HepG2 (cell line): ENCODE measurements around the gene ZBTB9. TPM values are rescaled to one million over a fixed set of nuclear protein-coding genes. Genes with fewer than 3 reads are reported as not detected.

Source experiments
- ATM ChIP-seq: fragments of 450-650 bp; IDR thresholded peaks from 2 replicates; pipeline ENCODE4 v1.7.1; 2017; ENCODE audit warnings: mild to moderate bottlenecking, borderline replicate concordance
- EEA1 ChIP-seq: sonication (generic); formaldehyde crosslinking; IDR thresholded peaks from 2 replicates; pipeline ENCODE4 v1.5.1; 2020; ENCODE audit warnings: mild to moderate bottlenecking, missing genetic modification reagents, borderline replicate concordance
- ELF4 ChIP-seq: sonication (generic); formaldehyde crosslinking; IDR thresholded peaks from 2 replicates; pipeline ENCODE4 v1.5.0; 2020; ENCODE audit warnings: missing genetic modification reagents, mild to moderate bottlenecking, moderate library complexity, borderline replicate concordance
- FOXJ3 ChIP-seq: sonication (generic); formaldehyde crosslinking; IDR thresholded peaks from 2 replicates; pipeline ENCODE4 v1.4.0; 2020; ENCODE audit warnings: missing genetic modification reagents, mild to moderate bottlenecking, borderline replicate concordance
- GFI1 ChIP-seq: sonication (generic); formaldehyde crosslinking; IDR thresholded peaks from 2 replicates; pipeline ENCODE4 v1.5.0; 2020; ENCODE audit warnings: missing genetic modification reagents, mild to moderate bottlenecking, borderline replicate concordance
- MIER2 ChIP-seq: IDR thresholded peaks from 2 replicates; pipeline ENCODE4 v1.6.1; 2016; ENCODE audit warnings: missing biosample characterization, missing genetic modification reagents
- MTA3 ChIP-seq: sonication (generic); formaldehyde crosslinking; IDR thresholded peaks from 2 replicates; pipeline ENCODE4 v1.4.0; 2020; ENCODE audit warnings: missing genetic modification reagents
- PCBP2 ChIP-seq: fragments of 200-400 bp; formaldehyde crosslinking; optimal IDR thresholded peaks from 2 replicates; pipeline ENCODE3; 2018; ENCODE audit warnings: low read length, low read depth; ENCODE audit not compliant: poor library complexity, severe bottlenecking
- ZBTB7A ChIP-seq: sonication (generic); formaldehyde crosslinking; IDR thresholded peaks from 2 replicates; pipeline ENCODE4 v1.8.0; 2022; ENCODE audit warnings: mild to moderate bottlenecking, missing genetic modification reagents
- ZBTB7B ChIP-seq: sonication (generic); formaldehyde crosslinking; IDR thresholded peaks from 2 replicates; pipeline ENCODE4 v1.4.0; 2020; ENCODE audit warnings: missing genetic modification reagents
- ZBTB8A ChIP-seq: sonication (generic); formaldehyde crosslinking; IDR thresholded peaks from 2 replicates; pipeline ENCODE4 v1.4.0; 2020; ENCODE audit warnings: mild to moderate bottlenecking, low read depth, missing genetic modification reagents, borderline replicate concordance
- ZNF160 ChIP-seq: sonication (generic); formaldehyde crosslinking; IDR thresholded peaks from 2 replicates; pipeline ENCODE4 v1.8.0; 2022; ENCODE audit warnings: mild to moderate bottlenecking, inconsistent platforms, missing genetic modification reagents
- ZNF329 ChIP-seq: sonication (generic); formaldehyde crosslinking; IDR thresholded peaks from 2 replicates; pipeline ENCODE4 v1.9.0; 2021; ENCODE audit warnings: low read depth, mild to moderate bottlenecking, missing genetic modification reagents
- ZNF703 ChIP-seq: sonication (generic); formaldehyde crosslinking; IDR thresholded peaks from 2 replicates; pipeline ENCODE4 v1.5.1; 2020; ENCODE audit warnings: missing genetic modification reagents, mild to moderate bottlenecking, moderate library complexity, borderline replicate concordance
- ZNF841 ChIP-seq: sonication (generic); formaldehyde crosslinking; IDR thresholded peaks from 2 replicates; pipeline ENCODE4 v1.8.1; 2023; ENCODE audit warnings: missing genetic modification reagents, borderline replicate concordance
- polyA plus RNA-seq, 8 experiments: library from polyadenylated mRNA; depleted of rRNA in 3 of 8; stranded (reverse) in 7 of 8; unstranded in 1 of 8; fragments of >200 nt; fragmentation: Illumina TruSeq in 4 of 8; extraction: Trizol in 4 of 8; gene quantifications; 2 replicates each; pipeline versions ENCODE4 v1.2.1 to v1.2.3, GENCODE V29; 2011 to 2016; ENCODE audit warnings: low read depth in 4 of 8, missing spikeins in 1 of 8, mixed read lengths in 1 of 8; ENCODE audit not compliant: insufficient read depth in 1 of 8
- total RNA-seq, 5 experiments: library from RNA; depleted of rRNA; stranded (reverse); fragments of >200 nt; fragmentation: Illumina TruSeq; extraction: Trizol; gene quantifications; 2 replicates each; pipeline ENCODE4 v1.2.3, GENCODE V29; 2016; ENCODE audit warnings: low read depth in 1 of 5
- TF ChIP-seq, protein P1 (sequence below): sonication (generic); formaldehyde crosslinking; IDR thresholded peaks from 2 replicates; pipeline ENCODE4 v1.8.0; 2022; ENCODE audit warnings: mild to moderate bottlenecking, missing genetic modification reagents, moderate library complexity
- TF ChIP-seq, protein P2 (sequence below): sonication (generic); formaldehyde crosslinking; IDR thresholded peaks from 2 replicates; pipeline ENCODE4 v1.4.0; 2020; ENCODE audit warnings: missing genetic modification reagents
- TF ChIP-seq, protein P3 (sequence below): sonication (generic); formaldehyde crosslinking; IDR thresholded peaks from 2 replicates; pipeline ENCODE4 v1.8.1; 2023; ENCODE audit warnings: mild to moderate bottlenecking, missing genetic modification reagents
- TF ChIP-seq, protein P4 (sequence below): sonication (generic); IDR thresholded peaks from 2 replicates; pipeline ENCODE4 v1.6.1; 2016; ENCODE audit warnings: low read depth, borderline replicate concordance
- TF ChIP-seq, protein P5 (sequence below): sonication (generic); formaldehyde crosslinking; conservative IDR thresholded peaks from 2 replicates; pipeline ENCODE4 v1.8.1; 2023; ENCODE audit warnings: missing genetic modification reagents

ZBTB9 gene
- total and polyA plus RNA-seq, 2 of the 13 experiments (the other 11 are each of a cell fraction or from before 2014, with no cell fraction given), result 5.3 to 9.2 TPM

DNA sequence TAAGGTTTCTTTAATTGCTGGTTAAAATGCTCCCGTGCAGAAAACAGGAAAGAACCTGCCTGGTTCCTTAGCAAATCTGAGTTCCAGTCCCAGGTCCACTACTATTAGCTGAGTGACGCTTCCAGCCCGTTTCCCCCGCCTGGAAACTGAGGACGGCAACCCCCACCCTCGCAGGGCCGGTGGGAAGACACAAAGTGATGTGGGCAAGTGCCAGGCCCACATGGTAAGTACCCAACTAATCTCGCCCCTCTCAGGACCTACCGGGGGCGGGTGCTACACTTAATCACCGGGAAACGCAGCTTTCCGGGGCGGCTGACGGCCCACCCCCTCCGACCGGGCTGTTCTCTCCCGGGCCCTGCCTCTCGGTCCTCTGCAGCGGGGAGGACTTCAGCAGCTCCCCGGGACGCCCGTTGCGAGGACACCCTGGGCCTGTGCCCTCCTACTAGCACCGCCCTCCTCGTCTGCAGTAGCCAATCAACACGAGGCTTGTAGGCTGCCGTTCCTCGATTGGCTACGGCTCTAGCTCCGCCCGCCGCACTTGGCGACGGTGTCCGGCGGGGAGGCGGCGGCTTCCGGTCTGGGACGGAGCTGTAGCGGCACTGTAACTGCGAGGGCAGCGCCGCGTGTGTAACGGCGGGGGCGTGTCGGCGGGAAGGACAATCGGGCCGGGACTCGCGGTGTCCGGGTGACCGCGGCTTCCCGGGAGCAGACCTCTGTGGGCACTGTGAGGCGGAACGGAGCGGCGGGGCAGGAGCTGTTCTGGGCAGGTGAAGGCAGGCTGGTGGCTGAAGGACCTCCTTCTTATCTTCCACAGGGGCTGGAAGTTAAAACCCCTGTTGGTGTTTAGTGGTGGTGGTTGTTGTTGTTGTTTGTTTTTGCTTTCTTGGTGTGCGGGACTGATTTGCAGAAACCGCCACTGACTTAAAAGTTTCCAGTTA is at the start of gene ZBTB9 (continued):
- TF ChIP-seq, protein P1, sequence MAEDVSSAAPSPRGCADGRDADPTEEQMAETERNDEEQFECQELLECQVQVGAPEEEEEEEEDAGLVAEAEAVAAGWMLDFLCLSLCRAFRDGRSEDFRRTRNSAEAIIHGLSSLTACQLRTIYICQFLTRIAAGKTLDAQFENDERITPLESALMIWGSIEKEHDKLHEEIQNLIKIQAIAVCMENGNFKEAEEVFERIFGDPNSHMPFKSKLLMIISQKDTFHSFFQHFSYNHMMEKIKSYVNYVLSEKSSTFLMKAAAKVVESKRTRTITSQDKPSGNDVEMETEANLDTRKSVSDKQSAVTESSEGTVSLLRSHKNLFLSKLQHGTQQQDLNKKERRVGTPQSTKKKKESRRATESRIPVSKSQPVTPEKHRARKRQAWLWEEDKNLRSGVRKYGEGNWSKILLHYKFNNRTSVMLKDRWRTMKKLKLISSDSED, result no peak
- TF ChIP-seq ZBTB7B, result 0 out of 2 replicates have a peak, but pooled peaks have one; percentile 36
- TF ChIP-seq ZNF841 (CRISPR knock-in tag), result 0 out of 2 replicates have a peak, but pooled peaks have one; percentile 49
- TF ChIP-seq, protein P2, sequence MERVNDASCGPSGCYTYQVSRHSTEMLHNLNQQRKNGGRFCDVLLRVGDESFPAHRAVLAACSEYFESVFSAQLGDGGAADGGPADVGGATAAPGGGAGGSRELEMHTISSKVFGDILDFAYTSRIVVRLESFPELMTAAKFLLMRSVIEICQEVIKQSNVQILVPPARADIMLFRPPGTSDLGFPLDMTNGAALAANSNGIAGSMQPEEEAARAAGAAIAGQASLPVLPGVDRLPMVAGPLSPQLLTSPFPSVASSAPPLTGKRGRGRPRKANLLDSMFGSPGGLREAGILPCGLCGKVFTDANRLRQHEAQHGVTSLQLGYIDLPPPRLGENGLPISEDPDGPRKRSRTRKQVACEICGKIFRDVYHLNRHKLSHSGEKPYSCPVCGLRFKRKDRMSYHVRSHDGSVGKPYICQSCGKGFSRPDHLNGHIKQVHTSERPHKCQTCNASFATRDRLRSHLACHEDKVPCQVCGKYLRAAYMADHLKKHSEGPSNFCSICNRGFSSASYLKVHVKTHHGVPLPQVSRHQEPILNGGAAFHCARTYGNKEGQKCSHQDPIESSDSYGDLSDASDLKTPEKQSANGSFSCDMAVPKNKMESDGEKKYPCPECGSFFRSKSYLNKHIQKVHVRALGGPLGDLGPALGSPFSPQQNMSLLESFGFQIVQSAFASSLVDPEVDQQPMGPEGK, result peak; percentile 88
- no peak for TF ChIP-seq ZBTB7A (CRISPR knock-in tag)
- TF ChIP-seq, protein P3, sequence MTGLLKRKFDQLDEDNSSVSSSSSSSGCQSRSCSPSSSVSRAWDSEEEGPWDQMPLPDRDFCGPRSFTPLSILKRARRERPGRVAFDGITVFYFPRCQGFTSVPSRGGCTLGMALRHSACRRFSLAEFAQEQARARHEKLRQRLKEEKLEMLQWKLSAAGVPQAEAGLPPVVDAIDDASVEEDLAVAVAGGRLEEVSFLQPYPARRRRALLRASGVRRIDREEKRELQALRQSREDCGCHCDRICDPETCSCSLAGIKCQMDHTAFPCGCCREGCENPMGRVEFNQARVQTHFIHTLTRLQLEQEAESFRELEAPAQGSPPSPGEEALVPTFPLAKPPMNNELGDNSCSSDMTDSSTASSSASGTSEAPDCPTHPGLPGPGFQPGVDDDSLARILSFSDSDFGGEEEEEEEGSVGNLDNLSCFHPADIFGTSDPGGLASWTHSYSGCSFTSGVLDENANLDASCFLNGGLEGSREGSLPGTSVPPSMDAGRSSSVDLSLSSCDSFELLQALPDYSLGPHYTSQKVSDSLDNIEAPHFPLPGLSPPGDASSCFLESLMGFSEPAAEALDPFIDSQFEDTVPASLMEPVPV (CRISPR knock-in tag), result peak; percentile 83; the same call in 1 of the 2 replicates
- peak; percentile 29; the same call in 1 of the 2 replicates for TF ChIP-seq MIER2 (CRISPR knock-in tag)
- no peak for TF ChIP-seq ATM
- peak; percentile 61 for TF ChIP-seq ZNF160 (CRISPR knock-in tag)
- TF ChIP-seq GFI1 (CRISPR knock-in tag), result peak; percentile 75; the same call in 1 of the 2 replicates
- TF ChIP-seq ELF4 (CRISPR knock-in tag), result no peak
- peak; percentile 73; the same call in 1 of the 2 replicates for TF ChIP-seq FOXJ3 (CRISPR knock-in tag)
- TF ChIP-seq ZNF329 (CRISPR knock-in tag), result peak; percentile 78; the same call in 1 of the 2 replicates
- TF ChIP-seq, protein P4, sequence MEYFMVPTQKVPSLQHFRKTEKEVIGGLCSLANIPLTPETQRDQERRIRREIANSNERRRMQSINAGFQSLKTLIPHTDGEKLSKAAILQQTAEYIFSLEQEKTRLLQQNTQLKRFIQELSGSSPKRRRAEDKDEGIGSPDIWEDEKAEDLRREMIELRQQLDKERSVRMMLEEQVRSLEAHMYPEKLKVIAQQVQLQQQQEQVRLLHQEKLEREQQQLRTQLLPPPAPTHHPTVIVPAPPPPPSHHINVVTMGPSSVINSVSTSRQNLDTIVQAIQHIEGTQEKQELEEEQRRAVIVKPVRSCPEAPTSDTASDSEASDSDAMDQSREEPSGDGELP, result peak; percentile 59; the same call in 1 of the 2 replicates
- TF ChIP-seq PCBP2, result no peak
- TF ChIP-seq, protein P5, sequence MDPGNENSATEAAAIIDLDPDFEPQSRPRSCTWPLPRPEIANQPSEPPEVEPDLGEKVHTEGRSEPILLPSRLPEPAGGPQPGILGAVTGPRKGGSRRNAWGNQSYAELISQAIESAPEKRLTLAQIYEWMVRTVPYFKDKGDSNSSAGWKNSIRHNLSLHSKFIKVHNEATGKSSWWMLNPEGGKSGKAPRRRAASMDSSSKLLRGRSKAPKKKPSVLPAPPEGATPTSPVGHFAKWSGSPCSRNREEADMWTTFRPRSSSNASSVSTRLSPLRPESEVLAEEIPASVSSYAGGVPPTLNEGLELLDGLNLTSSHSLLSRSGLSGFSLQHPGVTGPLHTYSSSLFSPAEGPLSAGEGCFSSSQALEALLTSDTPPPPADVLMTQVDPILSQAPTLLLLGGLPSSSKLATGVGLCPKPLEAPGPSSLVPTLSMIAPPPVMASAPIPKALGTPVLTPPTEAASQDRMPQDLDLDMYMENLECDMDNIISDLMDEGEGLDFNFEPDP, result no peak
- no peak for TF ChIP-seq MTA3 (CRISPR knock-in tag)
- TF ChIP-seq ZBTB8A (CRISPR knock-in tag), result 0 out of 2 replicates have a peak, but pooled peaks have one; percentile 38
- peak; percentile 50; the same call in 1 of the 2 replicates for TF ChIP-seq ZNF703 (CRISPR knock-in tag)
- no peak; the same call in 1 of the 2 replicates for TF ChIP-seq EEA1
